HCT116 (cell line): ENCODE results near the gene OBSL1.

Experiments
- POLR2AphosphoS5 ChIP-seq: IDR thresholded peaks from 2 replicates; pipeline ENCODE4 v1.6.1; 2011; ENCODE audit warnings: mild to moderate bottlenecking, low read depth, low read length, moderate library complexity
- RAD21 ChIP-seq: IDR thresholded peaks from 2 replicates; pipeline ENCODE4 v1.6.1; 2012; ENCODE audit warnings: low read depth, mild to moderate bottlenecking
- REST ChIP-seq: IDR thresholded peaks from 2 replicates; pipeline ENCODE4 v1.6.1; 2012; ENCODE audit warnings: low read depth
- SRF ChIP-seq: IDR thresholded peaks from 2 replicates; pipeline ENCODE4 v1.6.1; 2012; ENCODE audit warnings: low read depth
- TF ChIP-seq, protein P1 (sequence below), 3 experiments: fragments of 200-600 bp in 1 of 3; sonication (generic) in 1 of 3; IDR thresholded peaks in 2 of 3; conservative IDR thresholded peaks in 1 of 3; 2 replicates each; pipeline ENCODE4 v1.5.1; 2012 to 2017; ENCODE audit warnings: low read depth in 2 of 3, low read length in 2 of 3, antibody characterized with exemption in 1 of 3, borderline replicate concordance in 1 of 3, control low read depth in 1 of 3, mild to moderate bottlenecking in 1 of 3, mixed read lengths in 1 of 3, mixed run types in 1 of 3, moderate library complexity in 1 of 3; ENCODE audit not compliant: insufficient read depth in 1 of 3

- no peak for TF ChIP-seq REST
- no peak for TF ChIP-seq SRF
- no peak for TF ChIP-seq RAD21
- TF ChIP-seq, protein P1, sequence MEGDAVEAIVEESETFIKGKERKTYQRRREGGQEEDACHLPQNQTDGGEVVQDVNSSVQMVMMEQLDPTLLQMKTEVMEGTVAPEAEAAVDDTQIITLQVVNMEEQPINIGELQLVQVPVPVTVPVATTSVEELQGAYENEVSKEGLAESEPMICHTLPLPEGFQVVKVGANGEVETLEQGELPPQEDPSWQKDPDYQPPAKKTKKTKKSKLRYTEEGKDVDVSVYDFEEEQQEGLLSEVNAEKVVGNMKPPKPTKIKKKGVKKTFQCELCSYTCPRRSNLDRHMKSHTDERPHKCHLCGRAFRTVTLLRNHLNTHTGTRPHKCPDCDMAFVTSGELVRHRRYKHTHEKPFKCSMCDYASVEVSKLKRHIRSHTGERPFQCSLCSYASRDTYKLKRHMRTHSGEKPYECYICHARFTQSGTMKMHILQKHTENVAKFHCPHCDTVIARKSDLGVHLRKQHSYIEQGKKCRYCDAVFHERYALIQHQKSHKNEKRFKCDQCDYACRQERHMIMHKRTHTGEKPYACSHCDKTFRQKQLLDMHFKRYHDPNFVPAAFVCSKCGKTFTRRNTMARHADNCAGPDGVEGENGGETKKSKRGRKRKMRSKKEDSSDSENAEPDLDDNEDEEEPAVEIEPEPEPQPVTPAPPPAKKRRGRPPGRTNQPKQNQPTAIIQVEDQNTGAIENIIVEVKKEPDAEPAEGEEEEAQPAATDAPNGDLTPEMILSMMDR (IDR thresholded peaks at IDR 0.05 in 2 of 3, conservative IDR thresholded peaks at IDR 0.05 in 1 of 3; ENCODE audit: borderline replicate concordance in 1 of 3, insufficient read depth in 1 of 3, low read depth in 2 of 3, low read length in 2 of 3): no peak
- TF ChIP-seq POLR2AphosphoS5: no peak
These were observed 32.8 kb downstream of the OBSL1 start for GRCh38 chr2:219538504-219538951.
